ENCODE data around the gene HMGB3. TPM values are rescaled to one million over a fixed set of nuclear protein-coding genes. Genes with fewer than 3 reads are reported as not detected.

Gene HMGB3
- total RNA-seq, 2 donors from 2014 or later = 5.9 to 9.2 TPM

GRCh38 chrX:151031391-151031975 is 48.3 kb downstream of the HMGB3 start:
- DNase-seq = no peak
- intact Hi-C loops (cut with DNase I) = no loop called here
- ATAC-seq = no peak

- ATAC-seq (no peak), DNase-seq (no peak)
- intact Hi-C loops (cut with DNase I) = no loop called here
These were observed 56.2 kb downstream of the HMGB3 start for GRCh38 chrX:151039351-151039750.

Other genes starting within 250 kb of the HMGB3 start
- gene CD99L2, start 84.7 kb upstream of the HMGB3 start, total RNA-seq = 10 to 100 TPM; 61.0 to 62.6 TPM
- not detected for gene GPR50, start 193.2 kb downstream of the HMGB3 start, total RNA-seq

Data from left cardiac atrium (tissue), 4 donors.